Gastrocnemius medialis (tissue), 4 donors: ENCODE data around the gene ST7L. TPM values are rescaled to one million over a fixed set of nuclear protein-coding genes. Genes with fewer than 3 reads are reported as not detected.

Experiments used
- ATAC-seq, 2 donors: fragments of 150-250 bp; one replicate each; pipeline ENCODE4 v1.9.1; 2016
- DNase-seq, 2 donors: peaks; one replicate each; pipeline ENCODE4 v3.0.0-alpha.2; 2019
- H3K27ac ChIP-seq, 4 donors: fragments of 200-600 bp; sonication (generic); 1 replicate in 1 of 4; 2 replicates in 3 of 4; pipeline ENCODE4 v1.5.1; 2016 to 2018; ENCODE audit warnings: mild to moderate bottlenecking in 2 of 4, moderate library complexity in 1 of 4
- H3K27me3 ChIP-seq, 3 donors: fragments of 200-600 bp; sonication (generic) in 2 of 3; 1 replicate in 1 of 3; 2 replicates in 2 of 3; pipeline versions ENCODE4 v1.5.1 to v1.6.0; 2016 to 2019; ENCODE audit warnings: mild to moderate bottlenecking in 1 of 3, moderate library complexity in 1 of 3
- H3K36me3 ChIP-seq, 2 donors: fragments of 200-600 bp; sonication (generic) in 1 of 2; one replicate each; pipeline ENCODE4 v1.5.1; 2017 to 2018
- H3K4me1 ChIP-seq, 2 donors: fragments of 200-600 bp; sonication (generic) in 1 of 2; one replicate each; pipeline ENCODE4 v1.5.1; 2016 to 2017; ENCODE audit warnings: mild to moderate bottlenecking in 2 of 2
- H3K4me3 ChIP-seq, 4 donors: fragments of 200-600 bp; sonication (generic) in 3 of 4; 1 replicate in 1 of 4; 2 replicates in 3 of 4; pipeline ENCODE4 v1.5.1; 2016 to 2019; ENCODE audit warnings: mild to moderate bottlenecking in 2 of 4
- H3K9me3 ChIP-seq, 3 donors: fragments of 200-600 bp; sonication (generic) in 2 of 3; 1 replicate in 1 of 3; 2 replicates in 2 of 3; pipeline ENCODE4 v1.5.1; 2016 to 2019
- CTCF ChIP-seq, 5 experiments: fragments of 450-650 bp in 3 of 5; fragments of 200-600 bp in 2 of 5; sonication (generic) in 2 of 5; IDR thresholded peaks in 4 of 5; conservative IDR thresholded peaks in 1 of 5; 1 replicate in 4 of 5; 2 replicates in 1 of 5; pipeline ENCODE4 v1.5.1; 2016 to 2019; ENCODE audit warnings: antibody characterized with exemption in 5 of 5, mild to moderate bottlenecking in 3 of 5, moderate library complexity in 3 of 5
- POLR2A ChIP-seq, 2 donors: fragments of 450-650 bp; IDR thresholded peaks; one replicate each; pipeline ENCODE4 v1.6.1; 2017; ENCODE audit warnings: antibody characterized with exemption in 2 of 2, mild to moderate bottlenecking in 2 of 2, moderate library complexity in 2 of 2
- in situ Hi-C, 4 donors: fragments of 200-750 bp; cut with MboI; loops; one replicate each; pipeline versions ENCODE4 v1.15.0 to v1.8.0; 2017; ENCODE audit warnings: low sequenced_read_pairs in 4 of 4
- intact Hi-C: fragments of 100-400 bp; cut with DNase I; formaldehyde crosslinking; loops from one replicate; pipeline ENCODE4 v1.15.1; 2023; ENCODE audit warnings: low total_unique reads
- total RNA-seq, 4 donors: library from RNA; depleted of rRNA; stranded (reverse); fragments of >200 nt; gene quantifications; one replicate each; pipeline versions ENCODE4 v1.1.0 to v1.2.3, GENCODE V29; 2016

The ST7L gene
- total RNA-seq, 4 donors from 2014 or later, result 9.6 to 16.7 (median 15.0) TPM

DNA sequence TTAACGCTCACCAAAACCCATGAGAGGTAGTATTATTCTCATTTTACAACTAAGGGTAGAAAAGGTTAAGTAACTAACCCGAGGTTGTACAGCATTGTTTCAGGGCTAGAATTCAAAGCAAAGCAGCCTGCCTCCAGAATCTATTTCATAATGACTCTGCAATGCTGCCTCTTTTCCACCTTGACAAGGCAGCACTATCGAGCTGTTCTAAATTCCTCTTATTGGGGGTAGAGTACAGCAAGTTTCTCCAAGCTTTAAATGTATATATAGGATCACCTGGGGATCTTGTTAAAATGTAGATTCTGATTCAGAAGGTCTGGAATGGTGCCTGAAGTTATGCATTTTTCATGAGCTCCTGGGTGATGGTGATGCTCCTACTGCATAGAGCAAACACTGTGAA lies 80.1 kb downstream of the ST7L start:
- no peaks in the 10 kb centered on the region for H3K9me3 ChIP-seq
- H3K27me3 ChIP-seq, result no peaks in the 10 kb centered on the region
- TF ChIP-seq CTCF (IDR thresholded peaks at IDR 0.05 in 4 of 5, conservative IDR thresholded peaks at IDR 0.05 in 1 of 5), result no peak
- no peak for TF ChIP-seq POLR2A (IDR thresholded peaks at IDR 0.05)
- no peaks in the 10 kb centered on the region for H3K4me1 ChIP-seq
- intact Hi-C loops (no loop called here), in situ Hi-C loops (no loop called here)
- no peak overlapping the region for H3K4me3 ChIP-seq
- no peak for DNase-seq
- ATAC-seq, result no peak
- H3K27ac ChIP-seq, result no peak overlapping the region
- H3K36me3 ChIP-seq, result peaks cover 0 to 26% of the 10 kb centered on the region in 2 donors

DNA sequence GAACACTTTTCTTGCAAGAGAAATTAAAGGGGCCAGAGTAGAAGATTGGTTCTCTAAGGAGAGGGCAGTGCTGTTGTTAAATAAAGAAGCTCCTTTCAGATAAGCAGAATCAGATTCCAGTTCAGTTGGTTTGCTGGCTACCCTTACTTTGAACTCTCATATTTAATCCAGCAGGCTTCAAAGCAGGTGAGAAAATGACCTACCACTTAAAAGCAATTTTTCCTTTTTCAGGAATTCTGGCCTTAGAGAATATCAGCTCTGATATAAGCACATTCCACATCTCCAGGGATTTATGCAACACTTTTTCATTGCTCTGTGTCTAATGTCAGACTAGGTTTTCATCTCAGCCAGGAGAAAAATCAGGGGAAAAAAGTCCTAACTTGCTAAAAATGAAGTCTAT lies 81.5 kb downstream of the ST7L start:
- no peak overlapping the region for H3K27ac ChIP-seq
- intact Hi-C loops, result no loop called here
- in situ Hi-C loops, result no loop called here
- H3K9me3 ChIP-seq, result no peaks in the 10 kb centered on the region
- ATAC-seq (no peak), DNase-seq (no peak)
- no peaks in the 10 kb centered on the region for H3K27me3 ChIP-seq
- no peak overlapping the region for H3K4me3 ChIP-seq
- H3K4me1 ChIP-seq, result no peaks in the 10 kb centered on the region
- peaks cover 0 to 28% of the 10 kb centered on the region in 2 donors for H3K36me3 ChIP-seq
- TF ChIP-seq CTCF (IDR thresholded peaks at IDR 0.05 in 4 of 5, conservative IDR thresholded peaks at IDR 0.05 in 1 of 5) (no peak), POLR2A (IDR thresholded peaks at IDR 0.05) (no peak)

DNA sequence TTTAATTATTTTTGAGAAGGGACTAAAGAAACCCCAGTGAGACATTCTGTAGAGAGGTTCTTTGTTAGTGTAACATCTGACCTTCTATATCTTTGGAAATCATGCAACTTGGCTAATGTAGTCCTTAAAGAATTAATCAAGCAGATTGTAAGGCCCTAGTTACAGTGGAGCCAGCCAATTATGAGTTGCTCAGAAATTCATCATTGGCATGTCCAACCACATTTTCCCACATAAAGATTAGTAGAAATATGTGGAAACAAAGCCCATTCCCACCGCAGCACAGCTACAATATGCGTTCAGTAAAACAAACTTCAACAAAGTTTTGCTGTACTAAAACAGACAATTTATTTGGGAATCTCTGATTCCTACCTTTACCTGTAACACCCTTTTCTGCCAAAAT lies 82.4 kb downstream of the ST7L start:
- Histone ChIP-seq H3K36me3 (peaks cover 0 to 24% of the 10 kb centered on the region in 2 donors), H3K4me3 (no peak overlapping the region), H3K4me1 (no peaks in the 10 kb centered on the region), H3K27me3 (no peaks in the 10 kb centered on the region), H3K9me3 (no peaks in the 10 kb centered on the region), H3K27ac (no peak overlapping the region)
- TF ChIP-seq POLR2A (IDR thresholded peaks at IDR 0.05) (no peak), CTCF (IDR thresholded peaks at IDR 0.05 in 4 of 5, conservative IDR thresholded peaks at IDR 0.05 in 1 of 5) (no peak)
- no peak for DNase-seq
- intact Hi-C loops (no loop called here), in situ Hi-C loops (no loop called here)
- ATAC-seq, result no peak

DNA sequence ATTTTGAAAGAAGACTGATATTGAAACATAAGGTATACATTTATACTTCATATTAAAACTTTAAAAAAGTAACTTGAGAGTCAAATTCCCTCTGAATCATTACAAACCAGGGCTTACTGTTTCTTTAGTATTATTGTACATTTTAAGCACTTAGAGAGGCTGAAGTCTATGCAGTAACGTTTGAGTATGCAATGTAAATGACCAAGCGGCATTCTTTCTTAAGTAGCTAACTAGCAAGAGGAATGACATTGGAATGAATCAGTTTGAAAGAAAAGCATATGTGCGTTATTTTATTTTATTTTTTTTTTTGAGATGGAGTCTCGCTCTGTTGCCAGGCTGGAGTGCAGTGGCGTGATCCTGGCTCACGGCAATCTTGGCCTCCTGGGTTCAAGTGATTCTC lies 85.9 kb downstream of the ST7L start:
- no peaks in the 10 kb centered on the region for H3K9me3 ChIP-seq
- no peak overlapping the region for H3K27ac ChIP-seq
- H3K4me3 ChIP-seq, result no peak overlapping the region
- peaks cover 3 to 13% of the 10 kb centered on the region in 2 donors for H3K36me3 ChIP-seq
- intact Hi-C loops (no loop called here), in situ Hi-C loops (no loop called here)
- ATAC-seq (no peak), DNase-seq (no peak)
- H3K27me3 ChIP-seq, result no peaks in the 10 kb centered on the region
- TF ChIP-seq CTCF (IDR thresholded peaks at IDR 0.05 in 4 of 5, conservative IDR thresholded peaks at IDR 0.05 in 1 of 5), result no peak
- TF ChIP-seq POLR2A (IDR thresholded peaks at IDR 0.05), result no peak
- no peaks in the 10 kb centered on the region for H3K4me1 ChIP-seq

DNA sequence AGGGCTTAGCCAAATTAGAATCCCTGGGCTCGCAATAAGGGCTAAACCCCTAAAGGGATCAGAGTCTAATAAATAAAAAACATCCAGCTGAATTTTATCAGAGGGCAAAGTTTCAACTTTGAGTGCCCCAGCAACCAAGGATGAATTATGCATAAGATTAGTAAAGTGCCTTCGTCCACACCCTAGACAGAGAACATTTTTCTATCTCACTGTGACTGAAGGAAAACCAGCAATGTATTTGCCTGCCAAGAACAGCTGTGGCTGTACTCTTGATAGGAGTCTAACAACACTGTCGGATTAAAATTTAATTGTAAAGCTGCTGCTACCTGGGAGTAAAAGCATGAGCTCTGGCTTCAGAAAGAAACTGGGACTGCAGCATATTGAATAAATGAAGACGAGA lies 86.9 kb downstream of the ST7L start:
- no peak overlapping the region for H3K27ac ChIP-seq
- peaks cover 3 to 23% of the 10 kb centered on the region in 2 donors for H3K36me3 ChIP-seq
- H3K4me1 ChIP-seq, result no peaks in the 10 kb centered on the region
- in situ Hi-C loops (no loop called here), intact Hi-C loops (no loop called here)
- H3K4me3 ChIP-seq, result no peak overlapping the region
- TF ChIP-seq CTCF (IDR thresholded peaks at IDR 0.05 in 4 of 5, conservative IDR thresholded peaks at IDR 0.05 in 1 of 5), result no peak
- TF ChIP-seq POLR2A (IDR thresholded peaks at IDR 0.05), result no peak
- no peaks in the 10 kb centered on the region for H3K27me3 ChIP-seq
- no peaks in the 10 kb centered on the region for H3K9me3 ChIP-seq
- ATAC-seq (no peak), DNase-seq (no peak)
